ENCODE measurements around the gene IQCC.
A peak's percentile ranks its signal among the peaks of the same experiment; 100 is the strongest.

Gene IQCC

GRCh38 chr1:32250893-32251716 is 45.6 kb downstream of the IQCC start, which contains the start of gene LCK:
Gene LCK, plus strand, starts transcription at chr1:32251265. Its CDS starts 23,065 bp downstream, at chr1:32274330.
- TF ChIP-seq, protein P1, sequence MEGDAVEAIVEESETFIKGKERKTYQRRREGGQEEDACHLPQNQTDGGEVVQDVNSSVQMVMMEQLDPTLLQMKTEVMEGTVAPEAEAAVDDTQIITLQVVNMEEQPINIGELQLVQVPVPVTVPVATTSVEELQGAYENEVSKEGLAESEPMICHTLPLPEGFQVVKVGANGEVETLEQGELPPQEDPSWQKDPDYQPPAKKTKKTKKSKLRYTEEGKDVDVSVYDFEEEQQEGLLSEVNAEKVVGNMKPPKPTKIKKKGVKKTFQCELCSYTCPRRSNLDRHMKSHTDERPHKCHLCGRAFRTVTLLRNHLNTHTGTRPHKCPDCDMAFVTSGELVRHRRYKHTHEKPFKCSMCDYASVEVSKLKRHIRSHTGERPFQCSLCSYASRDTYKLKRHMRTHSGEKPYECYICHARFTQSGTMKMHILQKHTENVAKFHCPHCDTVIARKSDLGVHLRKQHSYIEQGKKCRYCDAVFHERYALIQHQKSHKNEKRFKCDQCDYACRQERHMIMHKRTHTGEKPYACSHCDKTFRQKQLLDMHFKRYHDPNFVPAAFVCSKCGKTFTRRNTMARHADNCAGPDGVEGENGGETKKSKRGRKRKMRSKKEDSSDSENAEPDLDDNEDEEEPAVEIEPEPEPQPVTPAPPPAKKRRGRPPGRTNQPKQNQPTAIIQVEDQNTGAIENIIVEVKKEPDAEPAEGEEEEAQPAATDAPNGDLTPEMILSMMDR (IDR thresholded peaks at IDR 0.05; ENCODE audit: insufficient read depth, low read length, poor library complexity, severe bottlenecking) = no peak
- DNase-seq (ENCODE audit: extremely low read depth, insufficient read length) = peak; percentile 86
- Histone ChIP-seq H3K4me3 (replicated peaks; ENCODE audit: low read depth, low read length) (peak within 1 kb of the TSS; percentile 60), H3K36me3 (ENCODE audit: control insufficient read depth, insufficient read depth, low read length) (no peaks in the 10 kb centered on the region), H3K27me3 (replicated peaks; ENCODE audit: control insufficient read depth, insufficient read depth, low read length) (no peaks in the 10 kb centered on the region)

- TF ChIP-seq, protein P1 (IDR thresholded peaks at IDR 0.05; ENCODE audit: insufficient read depth, low read length, poor library complexity, severe bottlenecking) = no peak
- DNase-seq (ENCODE audit: extremely low read depth, insufficient read length) = peak; percentile 42
- Histone ChIP-seq H3K36me3 (ENCODE audit: control insufficient read depth, insufficient read depth, low read length) (no peaks in the 10 kb centered on the region), H3K4me3 (replicated peaks; ENCODE audit: low read depth, low read length) (0 out of 2 replicates have a peak overlapping the region, but pooled peaks have one; percentile 0), H3K27me3 (replicated peaks; ENCODE audit: control insufficient read depth, insufficient read depth, low read length) (no peaks in the 10 kb centered on the region)
These were observed 49.9 kb downstream of the IQCC start for GRCh38 chr1:32255072-32256071.

GRCh38 chr1:32256473-32257226 is 51.2 kb downstream of the IQCC start:
- TF ChIP-seq, protein P1 (IDR thresholded peaks at IDR 0.05; ENCODE audit: insufficient read depth, low read length, poor library complexity, severe bottlenecking) = no peak
- no peaks in the 10 kb centered on the region for H3K36me3 ChIP-seq (ENCODE audit: control insufficient read depth, insufficient read depth, low read length)
- no peak for DNase-seq (ENCODE audit: extremely low read depth, insufficient read length)
- H3K4me3 ChIP-seq (replicated peaks; ENCODE audit: low read depth, low read length) = peak overlapping the region; percentile 37
- no peaks in the 10 kb centered on the region for H3K27me3 ChIP-seq (replicated peaks; ENCODE audit: control insufficient read depth, insufficient read depth, low read length)

GRCh38 chr1:32257227-32257508 is 51.7 kb downstream of the IQCC start:
- Histone ChIP-seq H3K36me3 (ENCODE audit: control insufficient read depth, insufficient read depth, low read length) (no peaks in the 10 kb centered on the region), H3K4me3 (replicated peaks; ENCODE audit: low read depth, low read length) (no peak overlapping the region), H3K27me3 (replicated peaks; ENCODE audit: control insufficient read depth, insufficient read depth, low read length) (no peaks in the 10 kb centered on the region)
- TF ChIP-seq, protein P1 (IDR thresholded peaks at IDR 0.05; ENCODE audit: insufficient read depth, low read length, poor library complexity, severe bottlenecking) = no peak
- DNase-seq (ENCODE audit: extremely low read depth, insufficient read length) = no peak

Data from GM06990 (cell line).